ENCODE results near the gene LRFN4.

- TF ChIP-seq POLR2A (IDR thresholded peaks at IDR 0.05; ENCODE audit: low read length) (no peak), GATA1 (IDR thresholded peaks at IDR 0.05; ENCODE audit: low read depth, low read length) (no peak)
Measured at GRCh38 chr11:66814678-66815077, 42.2 kb upstream of the LRFN4 start.
